Astrocyte of the spinal cord (primary cell): ENCODE measurements around the gene MDFI.

ENCODE experiments used
- DNase-seq: peaks from one replicate; pipeline ENCODE4 v3.0.0; 2011; ENCODE audit warnings: low read depth, low spot score
- H3K4me3 ChIP-seq: 2 replicates; pipeline ENCODE4 v1.5.1; 2011; ENCODE audit warnings: low read depth, mild to moderate bottlenecking, low read length, moderate library complexity
- in situ Hi-C: cut with HindIII; loops from 2 replicates; pipeline ENCODE4 v1.10.0; 2017; ENCODE audit warnings: low sequenced_read_pairs
- TF ChIP-seq, protein P1 (sequence below): IDR thresholded peaks from 2 replicates; pipeline ENCODE4 v1.5.1; 2012; ENCODE audit warnings: low read depth, mild to moderate bottlenecking, low read length, inconsistent platforms

Gene MDFI

GRCh38 chr6:41646026-41646795 is 7.9 kb downstream of the MDFI start:
- DNase-seq, result no peak
- in situ Hi-C loops, result no loop called here
- TF ChIP-seq, protein P1, sequence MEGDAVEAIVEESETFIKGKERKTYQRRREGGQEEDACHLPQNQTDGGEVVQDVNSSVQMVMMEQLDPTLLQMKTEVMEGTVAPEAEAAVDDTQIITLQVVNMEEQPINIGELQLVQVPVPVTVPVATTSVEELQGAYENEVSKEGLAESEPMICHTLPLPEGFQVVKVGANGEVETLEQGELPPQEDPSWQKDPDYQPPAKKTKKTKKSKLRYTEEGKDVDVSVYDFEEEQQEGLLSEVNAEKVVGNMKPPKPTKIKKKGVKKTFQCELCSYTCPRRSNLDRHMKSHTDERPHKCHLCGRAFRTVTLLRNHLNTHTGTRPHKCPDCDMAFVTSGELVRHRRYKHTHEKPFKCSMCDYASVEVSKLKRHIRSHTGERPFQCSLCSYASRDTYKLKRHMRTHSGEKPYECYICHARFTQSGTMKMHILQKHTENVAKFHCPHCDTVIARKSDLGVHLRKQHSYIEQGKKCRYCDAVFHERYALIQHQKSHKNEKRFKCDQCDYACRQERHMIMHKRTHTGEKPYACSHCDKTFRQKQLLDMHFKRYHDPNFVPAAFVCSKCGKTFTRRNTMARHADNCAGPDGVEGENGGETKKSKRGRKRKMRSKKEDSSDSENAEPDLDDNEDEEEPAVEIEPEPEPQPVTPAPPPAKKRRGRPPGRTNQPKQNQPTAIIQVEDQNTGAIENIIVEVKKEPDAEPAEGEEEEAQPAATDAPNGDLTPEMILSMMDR, result no peak
- no peak overlapping the region for H3K4me3 ChIP-seq

GRCh38 chr6:41647061-41647511 is 8.8 kb downstream of the MDFI start:
- DNase-seq, result peak; percentile 26
- H3K4me3 ChIP-seq, result no peak overlapping the region
- in situ Hi-C loops, result no loop called here
- TF ChIP-seq, protein P1, result no peak

GRCh38 chr6:41648070-41648585 is 9.9 kb downstream of the MDFI start:
- in situ Hi-C loops, result no loop called here
- TF ChIP-seq, protein P1, result no peak
- no peak for DNase-seq
- H3K4me3 ChIP-seq, result no peak overlapping the region

- in situ Hi-C loops, result no loop called here
- no peak overlapping the region for H3K4me3 ChIP-seq
- TF ChIP-seq, protein P1, result no peak
- no peak for DNase-seq
Measured at GRCh38 chr6:41648921-41649320, 10.7 kb downstream of the MDFI start.

DNA sequence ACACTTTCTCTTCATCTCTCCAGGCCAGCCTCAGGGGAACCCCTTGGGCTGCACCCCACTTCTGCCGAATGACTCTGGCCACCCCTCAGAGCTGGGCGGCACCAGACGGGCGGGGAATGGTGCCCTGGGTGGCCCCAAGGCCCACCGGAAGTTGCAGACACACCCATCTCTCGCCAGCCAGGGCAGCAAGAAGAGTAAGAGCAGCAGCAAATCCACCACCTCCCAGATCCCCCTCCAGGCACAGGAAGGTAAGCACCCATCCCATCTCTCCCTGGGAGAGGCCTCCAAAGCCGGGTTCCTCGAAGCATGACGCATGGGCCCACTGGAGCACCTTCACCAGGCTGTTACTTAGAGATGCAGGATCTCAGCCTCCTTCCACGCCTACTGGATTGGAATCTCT is 11.3 kb downstream of the MDFI start:
- TF ChIP-seq, protein P1, result no peak
- no peak overlapping the region for H3K4me3 ChIP-seq
- in situ Hi-C loops, result no loop called here
- DNase-seq, result no peak

- no peak overlapping the region for H3K4me3 ChIP-seq
- DNase-seq, result no peak
- TF ChIP-seq, protein P1, result no peak
- in situ Hi-C loops, result no loop called here
Measured at GRCh38 chr6:41650120-41650519, 11.9 kb downstream of the MDFI start.
